GM12878 (cell line): ENCODE data around the gene MAML2. TPM values are rescaled to one million over a fixed set of nuclear protein-coding genes. Genes with fewer than 3 reads are reported as not detected.

Experiments
- ATAC-seq: fragments of 200-7000 bp; cut with Tn5 transposase; 3 replicates; pipeline ENCODE4 v1.9.1; 2020; ENCODE audit warnings: mild to moderate bottlenecking, moderate library complexity
- BruUV-seq: library from RNA; stranded (reverse); fragments of 400-500 nt; replicated peaks from 2 replicates; lab custom pipeline; 2021; lab: Mats Ljungman, UMichigan
- CTCF ChIA-PET: fragments of 300-600 bp; sonication (Branson Sonifier 250); formaldehyde crosslinking; extraction: SDS; loops from one replicate; lab custom pipeline; 2021; ENCODE audit warnings: inconsistent platforms; lab: Yijun Ruan, JAX
- POLR2A ChIA-PET: fragments of 350-600 bp; formaldehyde crosslinking; extraction: SDS; loops from one replicate; lab custom pipeline; 2021; ENCODE audit warnings: inconsistent platforms; lab: Charles Lee
- RAD21 ChIA-PET: fragments of 300-600 bp; sonication (Branson Sonifier 250); formaldehyde crosslinking; loops from one replicate; lab custom pipeline; 2023; ENCODE audit warnings: antibody characterized with exemption; ENCODE audit not compliant: unreplicated experiment; lab: Charles Lee
- SMC1A ChIA-PET: fragments of 300-600 bp; sonication (Branson Sonifier 250); formaldehyde crosslinking; loops from one replicate; lab custom pipeline; 2023; ENCODE audit not compliant: unreplicated experiment, uncharacterized antibody; lab: Charles Lee
- DNase-seq: peaks from one replicate; pipeline ENCODE4 v3.0.0-alpha.2; 2011; ENCODE audit warnings: low read depth, low spot score
- FAIRE-seq: peaks from 3 replicates; lab custom pipeline; 2011; peaks lifted over from hg19 to GRCh38; lab: Jason Lieb, UNC
- H2AFZ ChIP-seq: 2 replicates; pipeline ENCODE4 v1.6.0; 2011; ENCODE audit warnings: low read depth, low read length, control low read depth; ENCODE audit not compliant: control insufficient read depth
- H3K27ac ChIP-seq: 2 replicates; pipeline ENCODE4 v1.5.1; 2011; ENCODE audit warnings: control low read depth; ENCODE audit not compliant: control insufficient read depth, insufficient read depth
- H3K27me3 ChIP-seq, 2 experiments: replicated peaks in 1 of 2; 2 replicates each; pipeline versions ENCODE4 v1.6.0 to v1.6.1; 2011; ENCODE audit warnings: low read length in 1 of 2; ENCODE audit not compliant: control insufficient read depth in 2 of 2, insufficient read depth in 2 of 2
- H3K36me3 ChIP-seq, 2 experiments: 2 replicates each; pipeline ENCODE4 v1.5.1; 2011; ENCODE audit warnings: low read length in 1 of 2; ENCODE audit not compliant: control insufficient read depth in 2 of 2, insufficient read depth in 2 of 2
- H3K4me1 ChIP-seq: 2 replicates; pipeline ENCODE4 v1.6.1; 2011; ENCODE audit warnings: mild to moderate bottlenecking, low read length, moderate library complexity, mixed read lengths; ENCODE audit not compliant: control insufficient read depth, insufficient read depth
- H3K4me2 ChIP-seq: 2 replicates; pipeline ENCODE4 v1.6.0; 2011; ENCODE audit warnings: control low read depth; ENCODE audit not compliant: control insufficient read depth, insufficient read depth
- H3K4me3 ChIP-seq: fragments of 200-600 bp; sonication (generic); 2 replicates; pipeline ENCODE4 v1.5.1; 2016
- H3K79me2 ChIP-seq: 2 replicates; pipeline ENCODE4 v1.6.0; 2011; ENCODE audit warnings: low read length; ENCODE audit not compliant: control insufficient read depth, insufficient read depth
- H3K9ac ChIP-seq: 2 replicates; pipeline ENCODE4 v1.8.0; 2011; ENCODE audit warnings: low read length, control low read depth, mixed read lengths; ENCODE audit not compliant: control insufficient read depth, insufficient read depth
- H3K9me3 ChIP-seq: replicated peaks from 3 replicates; pipeline ENCODE4 v1.5.1; 2011; ENCODE audit warnings: mild to moderate bottlenecking, low read length; ENCODE audit not compliant: control insufficient read depth, insufficient read depth
- H4K20me1 ChIP-seq: 2 replicates; pipeline ENCODE4 v1.6.0; 2011; ENCODE audit not compliant: control insufficient read depth, insufficient read depth
- ATF2 ChIP-seq: IDR thresholded peaks from 2 replicates; pipeline ENCODE4 v1.6.1; 2012; ENCODE audit warnings: low read length, inconsistent platforms
- CTCF ChIP-seq, 3 experiments: IDR thresholded peaks in 2 of 3; conservative IDR thresholded peaks in 1 of 3; 2 replicates each; pipeline ENCODE4 v1.5.1; 2011; ENCODE audit warnings: low read depth in 3 of 3, low read length in 3 of 3, mild to moderate bottlenecking in 3 of 3, control low read depth in 2 of 3, moderate library complexity in 2 of 3, inconsistent platforms in 1 of 3, mixed read lengths in 1 of 3; ENCODE audit not compliant: control insufficient read depth in 2 of 3, insufficient read depth in 1 of 3; ENCODE audit errors: extremely low read depth in 1 of 3
- LARP7 ChIP-seq: fragments of 450-650 bp; IDR thresholded peaks from 2 replicates; pipeline ENCODE4 v1.6.1; 2017; ENCODE audit warnings: mild to moderate bottlenecking
- NFYB ChIP-seq: IDR thresholded peaks from 2 replicates; pipeline ENCODE4 v1.6.1; 2011; ENCODE audit warnings: low read depth, mild to moderate bottlenecking, low read length, improper control_type of control experiment, moderate library complexity; ENCODE audit not compliant: insufficient read depth
- NR2F1 ChIP-seq: fragments of 450-650 bp; conservative IDR thresholded peaks from 2 replicates; pipeline ENCODE4 v1.6.1; 2017; ENCODE audit warnings: mild to moderate bottlenecking
- NRF1 ChIP-seq: conservative IDR thresholded peaks from 2 replicates; pipeline ENCODE4 v1.6.1; 2011; ENCODE audit warnings: mild to moderate bottlenecking, low read depth, low read length, improper control_type of control experiment
- RB1 ChIP-seq: fragments of 450-650 bp; formaldehyde crosslinking; IDR thresholded peaks from 2 replicates; pipeline ENCODE4 v1.6.1; 2017; ENCODE audit warnings: mild to moderate bottlenecking, borderline replicate concordance
- STAT3 ChIP-seq: IDR thresholded peaks from 2 replicates; pipeline ENCODE4 v1.6.1; 2011; ENCODE audit warnings: low read depth, low read length, improper control_type of control experiment
- TARDBP ChIP-seq: IDR thresholded peaks from 2 replicates; pipeline ENCODE4 v1.6.1; 2016; ENCODE audit warnings: borderline replicate concordance
- ZBTB33 ChIP-seq: fragments of 450-650 bp; IDR thresholded peaks from 2 replicates; pipeline ENCODE4 v1.6.1; 2017; ENCODE audit warnings: mild to moderate bottlenecking
- ZNF274 ChIP-seq: IDR thresholded peaks from one replicate; pipeline ENCODE4 v1.8.0; 2011; ENCODE audit not compliant: insufficient read length, insufficient read depth
- WGBS: methylation state at CpG from one replicate; pipeline ENCODE4 v1.1.6; 2016; ENCODE audit warnings: low lambda C conversion rate; ENCODE audit not compliant: insufficient replicate concordance, insufficient coverage; ENCODE audit errors: missing lambda C conversion rate; 5-methylcytosine and 5-hydroxymethylcytosine counted together
- in situ Hi-C: fragments of 300-500 bp; cut with MboI; formaldehyde crosslinking; loops from 9 replicates; pipeline ENCODE4 v1.14.3; 2018; ENCODE audit warnings: mixed read lengths
- intact Hi-C: fragments of 100-400 bp; cut with micrococcal nuclease; formaldehyde crosslinking; loops from one replicate; pipeline ENCODE4 v1.14.2; 2022; ENCODE audit not compliant: unreplicated experiment
- polyA plus RNA-seq, 11 experiments: library from polyadenylated mRNA; depleted of rRNA in 4 of 11; unstranded in 6 of 11; stranded (reverse) in 5 of 11; fragments of >200 nt; fragmentation: Nextera tagmentation in 4 of 11; fragmentation: Illumina TruSeq in 1 of 11; extraction: Ambion mirVana in 4 of 11; extraction: Trizol in 1 of 11; gene quantifications; 1 replicate in 1 of 11; 2 replicates in 10 of 11; pipeline versions ENCODE4 v1.2.1 to v1.2.3, GENCODE V29; 2011 to 2016; ENCODE audit warnings: inconsistent platforms in 2 of 11, missing spikeins in 2 of 11, low read depth in 1 of 11
- total RNA-seq, 4 experiments: library from RNA; depleted of rRNA in 3 of 4; stranded (reverse); fragments of >200 nt in 3 of 4; fragmentation: Illumina TruSeq in 1 of 4; extraction: Trizol in 1 of 4; gene quantifications; 2 replicates each; pipeline versions ENCODE4 v1.2.1 to v1.2.3, GENCODE V29; 2013 to 2021

MAML2 gene
- total and polyA plus RNA-seq, 10 of the 15 experiments (the other 5 are each of a cell fraction or from before 2014, with no cell fraction given), result 2.5 to 15.1 (median 12.0) TPM

- Histone ChIP-seq H2AFZ (no peak overlapping the region), H3K79me2 (peaks cover 75% of the 10 kb centered on the region), H3K4me1 (peaks cover 12% of the 10 kb centered on the region), H3K27ac (peak overlapping the region; percentile 80), H3K4me2 (peak overlapping the region; percentile 85), H3K4me3 (peak overlapping the region; percentile 100), H4K20me1 (no peaks in the 10 kb centered on the region), H3K9me3 (no peaks in the 10 kb centered on the region; the same call in 1 of the 3 replicates), H3K36me3 (no peaks in the 10 kb centered on the region), H3K27me3 (no peaks in the 10 kb centered on the region), H3K9ac (peak overlapping the region; percentile 66)
- no peak for ATAC-seq
- FAIRE-seq, result no peak
- ChIA-PET SMC1A (interaction anchor here (0.8 to 11.9 kb wide), 33 partner anchors 8 to 507 kb away, joined by 3 to 189 read pairs (median 8); partner anchors contain the start of genes CCDC82 and JRKL), RAD21 (interaction anchor here (0.9 to 11.4 kb wide), 30 partner anchors 30 to 551 kb away, joined by 3 to 213 read pairs (median 9); partner anchors contain the start of genes CCDC82, FAM76B and JRKL), POLR2A (interaction anchor here (1.1 to 5.7 kb wide), 8 partner anchors 45 to 285 kb away, joined by 3 to 43 read pairs (median 6); partner anchors contain the start of genes CCDC82 and JRKL)
- 75% methylated on average over 4 of the region's 4 CpGs for WGBS
- DNase-seq, result no peak
- in situ Hi-C loops (loop anchor here (5.0 kb wide), 1 partner anchor 283 kb away; no protein-coding TSS in a partner anchor), intact Hi-C loops (loop anchor here (2.0 to 5.0 kb wide), 5 partner anchors 83 to 418 kb away; partner anchors contain the start of gene MTMR2)
- TSS peak; percentile 34 for BruUV-seq
- TF ChIP-seq LARP7 (no peak), CTCF (IDR thresholded peaks at IDR 0.05 in 2 of 3, conservative IDR thresholded peaks at IDR 0.05 in 1 of 3; ENCODE audit: control insufficient read depth in 2 of 3, extremely low read depth in 1 of 3, insufficient read depth in 1 of 3, low read depth in 3 of 3, low read length in 3 of 3) (no peak), NR2F1 (no peak), ZBTB33 (no peak), NFYB (no peak), NRF1 (no peak), ZNF274 (no peak), TARDBP (no peak), RB1 (no peak), STAT3 (no peak), ATF2 (no peak)
- TF ChIP-seq, all 136 proteins: peak for 0
- CTCF ChIA-PET, result interaction anchor here (0.8 to 11.4 kb wide), 25 partner anchors 9 to 505 kb away, joined by 3 to 256 read pairs (median 17); partner anchors contain the start of genes CCDC82 and JRKL
Observed at GRCh38 chr11:96340555-96340885, 2.5 kb downstream of the MAML2 start.
